Panc1 (cell line): ENCODE measurements around the gene SMARCE1.

Experiments used
- POLR2AphosphoS5 ChIP-seq: IDR thresholded peaks from 2 replicates; pipeline ENCODE4 v1.6.1; 2012; ENCODE audit warnings: mild to moderate bottlenecking, low read depth, low read length, moderate library complexity
- SIN3A ChIP-seq: IDR thresholded peaks from 2 replicates; pipeline ENCODE4 v1.6.1; 2012; ENCODE audit warnings: low read depth, mild to moderate bottlenecking, low read length, moderate library complexity, borderline replicate concordance; ENCODE audit not compliant: insufficient read depth
- TCF7L2 ChIP-seq: IDR thresholded peaks from 2 replicates; pipeline ENCODE4 v1.6.1; 2011; ENCODE audit warnings: mild to moderate bottlenecking, low read depth, low read length, inconsistent platforms
- TF ChIP-seq, protein P1 (sequence below): fragments of 450-650 bp; IDR thresholded peaks from 2 replicates; pipeline ENCODE4 v1.5.1; 2017; ENCODE audit warnings: mild to moderate bottlenecking
- TF ChIP-seq, protein P2 (sequence below), 2 experiments: IDR thresholded peaks; 2 replicates each; pipeline ENCODE4 v1.6.1; 2011 to 2012; ENCODE audit warnings: low read depth in 2 of 2, control low read depth in 1 of 2, low read length in 1 of 2, mild to moderate bottlenecking in 1 of 2, moderate library complexity in 1 of 2; ENCODE audit not compliant: insufficient read depth in 1 of 2

DNA sequence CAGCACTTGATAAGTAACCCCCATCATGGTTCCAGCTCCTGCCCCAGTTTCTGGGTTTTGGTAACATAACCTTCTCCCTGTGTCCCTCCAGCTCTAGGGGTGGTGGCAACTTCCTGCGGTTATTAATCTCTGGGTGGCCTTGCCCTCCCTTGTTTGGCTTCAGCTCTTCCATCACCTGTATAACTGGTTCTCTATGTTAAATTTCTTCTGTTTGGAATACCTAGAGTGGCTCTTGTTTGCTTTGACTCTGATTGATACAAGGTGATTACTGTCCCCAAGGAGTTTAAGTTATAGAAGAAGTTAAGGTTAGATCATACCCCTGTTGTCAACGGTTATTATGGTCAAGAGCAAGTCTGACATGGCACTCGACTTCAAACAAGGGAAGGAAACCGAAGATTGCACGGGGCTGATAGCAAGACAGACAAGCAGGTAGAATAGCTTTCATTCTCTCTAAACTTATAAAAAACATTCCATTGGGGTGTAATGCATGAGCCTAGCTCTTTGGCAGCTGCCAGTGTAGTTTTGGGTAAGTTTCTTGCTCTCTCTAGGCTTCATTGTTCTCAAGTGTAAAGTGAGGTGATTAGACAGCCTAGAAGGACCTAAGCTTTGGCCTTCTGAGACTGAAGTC, 71.4 kb downstream of the SMARCE1 start:
- TF ChIP-seq, protein P1, sequence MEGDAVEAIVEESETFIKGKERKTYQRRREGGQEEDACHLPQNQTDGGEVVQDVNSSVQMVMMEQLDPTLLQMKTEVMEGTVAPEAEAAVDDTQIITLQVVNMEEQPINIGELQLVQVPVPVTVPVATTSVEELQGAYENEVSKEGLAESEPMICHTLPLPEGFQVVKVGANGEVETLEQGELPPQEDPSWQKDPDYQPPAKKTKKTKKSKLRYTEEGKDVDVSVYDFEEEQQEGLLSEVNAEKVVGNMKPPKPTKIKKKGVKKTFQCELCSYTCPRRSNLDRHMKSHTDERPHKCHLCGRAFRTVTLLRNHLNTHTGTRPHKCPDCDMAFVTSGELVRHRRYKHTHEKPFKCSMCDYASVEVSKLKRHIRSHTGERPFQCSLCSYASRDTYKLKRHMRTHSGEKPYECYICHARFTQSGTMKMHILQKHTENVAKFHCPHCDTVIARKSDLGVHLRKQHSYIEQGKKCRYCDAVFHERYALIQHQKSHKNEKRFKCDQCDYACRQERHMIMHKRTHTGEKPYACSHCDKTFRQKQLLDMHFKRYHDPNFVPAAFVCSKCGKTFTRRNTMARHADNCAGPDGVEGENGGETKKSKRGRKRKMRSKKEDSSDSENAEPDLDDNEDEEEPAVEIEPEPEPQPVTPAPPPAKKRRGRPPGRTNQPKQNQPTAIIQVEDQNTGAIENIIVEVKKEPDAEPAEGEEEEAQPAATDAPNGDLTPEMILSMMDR = no peak
- TF ChIP-seq, protein P2, sequence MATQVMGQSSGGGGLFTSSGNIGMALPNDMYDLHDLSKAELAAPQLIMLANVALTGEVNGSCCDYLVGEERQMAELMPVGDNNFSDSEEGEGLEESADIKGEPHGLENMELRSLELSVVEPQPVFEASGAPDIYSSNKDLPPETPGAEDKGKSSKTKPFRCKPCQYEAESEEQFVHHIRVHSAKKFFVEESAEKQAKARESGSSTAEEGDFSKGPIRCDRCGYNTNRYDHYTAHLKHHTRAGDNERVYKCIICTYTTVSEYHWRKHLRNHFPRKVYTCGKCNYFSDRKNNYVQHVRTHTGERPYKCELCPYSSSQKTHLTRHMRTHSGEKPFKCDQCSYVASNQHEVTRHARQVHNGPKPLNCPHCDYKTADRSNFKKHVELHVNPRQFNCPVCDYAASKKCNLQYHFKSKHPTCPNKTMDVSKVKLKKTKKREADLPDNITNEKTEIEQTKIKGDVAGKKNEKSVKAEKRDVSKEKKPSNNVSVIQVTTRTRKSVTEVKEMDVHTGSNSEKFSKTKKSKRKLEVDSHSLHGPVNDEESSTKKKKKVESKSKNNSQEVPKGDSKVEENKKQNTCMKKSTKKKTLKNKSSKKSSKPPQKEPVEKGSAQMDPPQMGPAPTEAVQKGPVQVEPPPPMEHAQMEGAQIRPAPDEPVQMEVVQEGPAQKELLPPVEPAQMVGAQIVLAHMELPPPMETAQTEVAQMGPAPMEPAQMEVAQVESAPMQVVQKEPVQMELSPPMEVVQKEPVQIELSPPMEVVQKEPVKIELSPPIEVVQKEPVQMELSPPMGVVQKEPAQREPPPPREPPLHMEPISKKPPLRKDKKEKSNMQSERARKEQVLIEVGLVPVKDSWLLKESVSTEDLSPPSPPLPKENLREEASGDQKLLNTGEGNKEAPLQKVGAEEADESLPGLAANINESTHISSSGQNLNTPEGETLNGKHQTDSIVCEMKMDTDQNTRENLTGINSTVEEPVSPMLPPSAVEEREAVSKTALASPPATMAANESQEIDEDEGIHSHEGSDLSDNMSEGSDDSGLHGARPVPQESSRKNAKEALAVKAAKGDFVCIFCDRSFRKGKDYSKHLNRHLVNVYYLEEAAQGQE (IDR thresholded peaks at IDR 0.05; ENCODE audit: insufficient read depth in 1 of 2, low read depth in 2 of 2, low read length in 1 of 2) = no peak
- TF ChIP-seq POLR2AphosphoS5 = no peak
- TF ChIP-seq SIN3A = no peak
- TF ChIP-seq TCF7L2 = no peak
